ENCODE results near the gene SMAD2. TPM values are rescaled to one million over a fixed set of nuclear protein-coding genes. Genes with fewer than 3 reads are reported as not detected.

SMAD2 gene
- polyA plus RNA-seq, 1 donor (not counting 4 experiments of a cell fraction or from before 2014, with no cell fraction given) = 87.1 TPM

DNA sequence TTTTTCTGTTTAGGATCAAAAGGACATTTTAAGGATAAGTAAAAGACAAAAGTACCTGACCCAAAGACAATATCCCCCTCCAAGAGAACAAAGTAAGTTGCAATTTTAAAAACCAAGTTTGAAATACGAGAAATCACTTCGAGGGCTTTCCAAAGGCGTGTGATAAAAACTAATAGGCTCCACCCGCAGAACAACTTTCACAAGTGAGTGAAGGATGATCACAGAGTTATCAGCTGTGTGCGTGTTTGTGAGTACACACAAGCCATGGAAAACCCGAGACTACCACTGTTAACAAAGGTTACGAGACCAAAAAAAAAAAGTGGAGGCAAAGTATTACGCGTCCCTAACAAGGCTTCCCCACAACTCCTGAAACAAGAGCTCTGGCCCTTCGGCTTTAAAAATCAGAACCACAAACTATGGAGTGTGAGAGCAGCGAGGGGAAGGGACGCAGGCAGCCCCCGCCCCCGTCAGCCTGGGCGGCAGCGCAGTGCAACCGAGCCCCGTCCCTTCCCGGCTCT lies 719 bp downstream of the SMAD2 start:
- Histone ChIP-seq H3K4me1 (ENCODE audit: control insufficient read depth, extremely low read depth, insufficient read depth, low read length) (peaks cover 16% of the 10 kb centered on the region), H3K9me1 (ENCODE audit: control insufficient read depth, extremely low read depth, insufficient read depth, low read length) (no peaks in the 10 kb centered on the region), H3K27me3 (ENCODE audit: control insufficient read depth, extremely low read depth, insufficient read depth, low read length) (no peaks in the 10 kb centered on the region), H3K9me3 (ENCODE audit: control insufficient read depth, low read depth, low read length) (no peaks in the 10 kb centered on the region), H3K79me2 (ENCODE audit: control insufficient read depth, insufficient read depth, low read length) (peaks cover 48% of the 10 kb centered on the region), H2AFZ (ENCODE audit: control insufficient read depth, low read length) (peak overlapping the region; percentile 72), H3K4me2 (ENCODE audit: control insufficient read depth, extremely low read depth, insufficient read depth, low read depth, low read length) (peak overlapping the region; percentile 94), H4K20me1 (ENCODE audit: control insufficient read depth, extremely low read depth, insufficient read depth, low read length) (no peaks in the 10 kb centered on the region), H3K27ac (ENCODE audit: control insufficient read depth, insufficient read depth, low read length) (peak overlapping the region; percentile 99), H3K4me3 (ENCODE audit: control insufficient read depth in 2 of 3, extremely low read depth in 1 of 3, insufficient read depth in 2 of 3, low read depth in 1 of 3, low read length in 3 of 3) (peak overlapping the region; percentile 88 to 96 (median 93)), H3K36me3 (ENCODE audit: control insufficient read depth in 2 of 2, extremely low read depth in 1 of 2, insufficient read depth in 2 of 2, low read length in 2 of 2) (no peaks in the 10 kb centered on the region), H3K9ac (ENCODE audit: control insufficient read depth, extremely low read depth, insufficient read depth, low read length) (peak overlapping the region; percentile 99)
- DNase-seq (ENCODE audit: low read depth, low spot score) (no peak), FAIRE-seq (peak; percentile 49)
- TF ChIP-seq EZH2 (IDR thresholded peaks at IDR 0.05; ENCODE audit: low read length) = no peak
- TF ChIP-seq, protein P1, sequence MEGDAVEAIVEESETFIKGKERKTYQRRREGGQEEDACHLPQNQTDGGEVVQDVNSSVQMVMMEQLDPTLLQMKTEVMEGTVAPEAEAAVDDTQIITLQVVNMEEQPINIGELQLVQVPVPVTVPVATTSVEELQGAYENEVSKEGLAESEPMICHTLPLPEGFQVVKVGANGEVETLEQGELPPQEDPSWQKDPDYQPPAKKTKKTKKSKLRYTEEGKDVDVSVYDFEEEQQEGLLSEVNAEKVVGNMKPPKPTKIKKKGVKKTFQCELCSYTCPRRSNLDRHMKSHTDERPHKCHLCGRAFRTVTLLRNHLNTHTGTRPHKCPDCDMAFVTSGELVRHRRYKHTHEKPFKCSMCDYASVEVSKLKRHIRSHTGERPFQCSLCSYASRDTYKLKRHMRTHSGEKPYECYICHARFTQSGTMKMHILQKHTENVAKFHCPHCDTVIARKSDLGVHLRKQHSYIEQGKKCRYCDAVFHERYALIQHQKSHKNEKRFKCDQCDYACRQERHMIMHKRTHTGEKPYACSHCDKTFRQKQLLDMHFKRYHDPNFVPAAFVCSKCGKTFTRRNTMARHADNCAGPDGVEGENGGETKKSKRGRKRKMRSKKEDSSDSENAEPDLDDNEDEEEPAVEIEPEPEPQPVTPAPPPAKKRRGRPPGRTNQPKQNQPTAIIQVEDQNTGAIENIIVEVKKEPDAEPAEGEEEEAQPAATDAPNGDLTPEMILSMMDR (optimal IDR thresholded peaks at IDR 0.05 in 1 of 3, IDR thresholded peaks at IDR 0.05 in 1 of 3, conservative IDR thresholded peaks at IDR 0.05 in 1 of 3; ENCODE audit: extremely low read depth in 1 of 3, insufficient read depth in 2 of 3, low read length in 3 of 3) = no peak
- dilution Hi-C loops (cut with MboI; ENCODE audit: extremely low pct_ligation_motif_present, low sequenced_read_pairs) = no loop called here

DNA sequence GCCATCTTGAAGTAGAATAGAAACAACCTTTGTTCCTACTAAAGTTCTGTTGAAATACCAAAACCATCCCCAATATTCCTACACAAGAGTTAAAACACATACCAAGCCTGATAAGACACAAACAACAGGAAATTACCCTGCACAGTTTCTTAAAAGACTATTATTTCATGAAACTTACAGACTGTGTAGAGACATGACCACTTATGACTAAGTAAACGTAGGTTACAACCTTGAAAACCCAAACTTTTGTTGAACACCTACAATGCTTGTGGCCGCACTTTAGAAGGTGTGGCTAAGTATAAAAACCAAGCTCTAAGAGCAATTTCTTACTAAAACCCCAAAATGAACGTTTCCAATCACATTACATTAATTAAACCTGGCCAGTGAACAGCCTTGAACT lies 2.0 kb downstream of the SMAD2 start:
- Histone ChIP-seq H2AFZ (ENCODE audit: control insufficient read depth, low read length) (no peak overlapping the region), H3K9me1 (ENCODE audit: control insufficient read depth, extremely low read depth, insufficient read depth, low read length) (no peaks in the 10 kb centered on the region), H3K79me2 (ENCODE audit: control insufficient read depth, insufficient read depth, low read length) (peaks cover 59% of the 10 kb centered on the region), H3K27me3 (ENCODE audit: control insufficient read depth, extremely low read depth, insufficient read depth, low read length) (no peaks in the 10 kb centered on the region), H3K36me3 (ENCODE audit: control insufficient read depth in 2 of 2, extremely low read depth in 1 of 2, insufficient read depth in 2 of 2, low read length in 2 of 2) (no peaks in the 10 kb centered on the region), H4K20me1 (ENCODE audit: control insufficient read depth, extremely low read depth, insufficient read depth, low read length) (no peaks in the 10 kb centered on the region), H3K9me3 (ENCODE audit: control insufficient read depth, low read depth, low read length) (no peaks in the 10 kb centered on the region), H3K4me2 (ENCODE audit: control insufficient read depth, extremely low read depth, insufficient read depth, low read depth, low read length) (peak overlapping the region; percentile 94), H3K4me3 (ENCODE audit: control insufficient read depth in 2 of 3, extremely low read depth in 1 of 3, insufficient read depth in 2 of 3, low read depth in 1 of 3, low read length in 3 of 3) (peak overlapping the region; percentile 88 to 96 (median 93)), H3K27ac (ENCODE audit: control insufficient read depth, insufficient read depth, low read length) (peak overlapping the region; percentile 99), H3K9ac (ENCODE audit: control insufficient read depth, extremely low read depth, insufficient read depth, low read length) (no peak overlapping the region), H3K4me1 (ENCODE audit: control insufficient read depth, extremely low read depth, insufficient read depth, low read length) (peaks cover 16% of the 10 kb centered on the region)
- no peak for TF ChIP-seq EZH2 (IDR thresholded peaks at IDR 0.05; ENCODE audit: low read length)
- TF ChIP-seq, protein P1 (optimal IDR thresholded peaks at IDR 0.05 in 1 of 3, IDR thresholded peaks at IDR 0.05 in 1 of 3, conservative IDR thresholded peaks at IDR 0.05 in 1 of 3; ENCODE audit: extremely low read depth in 1 of 3, insufficient read depth in 2 of 3, low read length in 3 of 3) = no peak
- peak; percentile 62 for FAIRE-seq
- dilution Hi-C loops (cut with MboI; ENCODE audit: extremely low pct_ligation_motif_present, low sequenced_read_pairs) = no loop called here
- DNase-seq (ENCODE audit: low read depth, low spot score) = no peak
